Right ventricle myocardium superior (tissue), 1 donor: ENCODE results near the gene HOXA10. TPM values are rescaled to one million over a fixed set of nuclear protein-coding genes. Genes with fewer than 3 reads are reported as not detected.

Source experiments
- ATAC-seq: fragments of 200-7000 bp; cut with Tn5 transposase; one replicate; pipeline ENCODE4 v1.9.1; 2020; ENCODE audit warnings: mild to moderate bottlenecking; ENCODE audit not compliant: poor library complexity
- DNase-seq: peaks from one replicate; pipeline ENCODE4 v3.0.0-alpha.2; 2020
- intact Hi-C: fragments of 100-400 bp; cut with DNase I; formaldehyde crosslinking; loops from one replicate; pipeline ENCODE4 v1.11.2; 2022
- total RNA-seq: library from RNA; stranded (reverse); fragmentation: NEBNext Ultra II Directional; extraction: Animal tissue kit (Norgen Biotek cat#: 25700); gene quantifications from one replicate; pipeline ENCODE4 v1.2.1, GENCODE V29; 2021
- donor health status: DM: no; HTN: yes; CAD: no; lungs with severe emphysema.

HOXA10 gene
- total RNA-seq, 1 donor from 2014 or later: not detected

GRCh38 chr7:27205325-27206280, 31.5 kb upstream of the HOXA10 start:
- ATAC-seq: no peak
- intact Hi-C loops: loop anchor here (10.0 kb wide), 2 partner anchors 379 to 719 kb away; no protein-coding TSS in a partner anchor
- DNase-seq: no peak

DNA sequence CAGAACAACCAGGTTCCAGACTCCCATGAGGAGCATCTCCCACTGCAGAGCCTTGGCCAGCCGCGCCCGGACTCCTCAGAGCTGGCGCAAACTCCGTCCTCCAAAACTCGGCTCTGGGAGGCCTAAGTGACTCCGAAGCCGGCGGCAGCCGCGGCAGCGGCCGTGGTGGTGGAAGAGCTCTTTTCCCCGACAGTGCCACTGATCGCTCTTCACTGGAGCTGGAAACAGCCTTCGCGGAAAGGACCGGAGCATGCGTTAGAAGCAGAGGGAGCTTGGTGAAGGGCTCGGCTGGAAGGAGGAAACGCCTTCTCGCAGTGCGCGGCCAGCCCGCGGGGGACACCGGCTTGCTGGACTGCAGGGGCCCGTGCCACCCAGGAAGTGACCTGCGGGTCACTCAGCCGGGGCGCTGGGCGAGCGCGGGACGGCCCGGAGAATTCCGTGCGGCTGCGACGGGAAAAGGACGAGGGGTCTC, 30.8 kb upstream of the HOXA10 start:
- no peak for ATAC-seq
- no peak for DNase-seq
- intact Hi-C loops: loop anchor here (10.0 kb wide), 2 partner anchors 380 to 720 kb away; no protein-coding TSS in a partner anchor

- DNase-seq (no peak), ATAC-seq (no peak)
- intact Hi-C loops: loop anchor here (10.0 kb wide), 2 partner anchors 381 to 721 kb away; no protein-coding TSS in a partner anchor
These were observed 30.0 kb upstream of the HOXA10 start for GRCh38 chr7:27203964-27204594.

DNA sequence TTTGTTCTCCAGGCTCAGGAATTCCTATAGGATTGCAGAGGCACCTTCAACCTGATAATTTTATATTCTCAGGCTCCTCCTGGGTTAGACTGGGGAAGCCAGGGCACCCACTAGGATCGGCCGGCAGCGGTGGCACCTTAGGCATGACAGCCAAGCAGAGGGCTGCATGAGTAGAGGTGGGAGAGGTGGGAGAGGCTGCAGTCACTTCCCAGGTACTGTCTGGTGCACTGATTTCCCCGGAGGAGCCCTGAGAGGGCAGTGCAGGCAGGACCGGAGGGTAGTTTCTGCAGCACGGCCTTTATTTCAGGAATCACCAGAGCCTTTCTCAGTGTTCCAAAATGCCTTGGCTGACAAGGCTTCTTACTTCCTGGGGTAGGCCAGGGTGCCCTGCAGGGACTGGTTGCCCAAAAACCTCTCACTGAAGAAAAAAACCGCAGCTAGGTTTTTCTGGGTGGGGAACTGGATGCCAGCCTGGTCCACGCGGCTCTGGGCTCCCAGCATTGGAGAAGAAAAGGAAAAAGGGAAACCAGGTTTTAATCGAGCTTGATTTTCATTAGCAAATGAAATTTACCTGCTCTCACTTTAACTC, 29.3 kb upstream of the HOXA10 start:
- DNase-seq: no peak
- ATAC-seq: no peak
- intact Hi-C loops: loop anchor here (10.0 kb wide), 2 partner anchors 381 to 721 kb away; no protein-coding TSS in a partner anchor

- ATAC-seq: no peak
- intact Hi-C loops: loop anchor here (10.0 kb wide), 2 partner anchors 382 to 722 kb away; no protein-coding TSS in a partner anchor
These were observed 28.7 kb upstream of the HOXA10 start for GRCh38 chr7:27202862-27203134.

GRCh38 chr7:27202018-27202861, 28.1 kb upstream of the HOXA10 start:
- intact Hi-C loops: loop anchor here (10.0 kb wide), 2 partner anchors 383 to 723 kb away; no protein-coding TSS in a partner anchor
- ATAC-seq: no peak
- DNase-seq: no peak

More at GRCh38 chr7:27202862-27203134, 28.7 kb upstream of the HOXA10 start:
- DNase-seq: no peak

GRCh38 chr7:27201580-27202017, 27.5 kb upstream of the HOXA10 start:
- intact Hi-C loops: loop anchor here (10.0 kb wide), 2 partner anchors 383 to 723 kb away; no protein-coding TSS in a partner anchor
- ATAC-seq (no peak), DNase-seq (no peak)

- intact Hi-C loops: loop anchor here (10.0 kb wide), 2 partner anchors 384 to 724 kb away; no protein-coding TSS in a partner anchor
- ATAC-seq (peak; percentile 32), DNase-seq (no peak)
These were observed 26.9 kb upstream of the HOXA10 start for GRCh38 chr7:27200761-27201579.

GRCh38 chr7:27199849-27200760, 26.0 kb upstream of the HOXA10 start, which contains the start of gene HOXA13:
Gene HOXA13, minus strand, starts transcription at chr7:27200091. Its CDS starts 14 bp downstream, at chr7:27200077.
- ATAC-seq (peak; percentile 55), DNase-seq (no peak)
- intact Hi-C loops: loop anchor here (10.0 kb wide), 4 partner anchors 385 to 875 kb away; no protein-coding TSS in a partner anchor

DNA sequence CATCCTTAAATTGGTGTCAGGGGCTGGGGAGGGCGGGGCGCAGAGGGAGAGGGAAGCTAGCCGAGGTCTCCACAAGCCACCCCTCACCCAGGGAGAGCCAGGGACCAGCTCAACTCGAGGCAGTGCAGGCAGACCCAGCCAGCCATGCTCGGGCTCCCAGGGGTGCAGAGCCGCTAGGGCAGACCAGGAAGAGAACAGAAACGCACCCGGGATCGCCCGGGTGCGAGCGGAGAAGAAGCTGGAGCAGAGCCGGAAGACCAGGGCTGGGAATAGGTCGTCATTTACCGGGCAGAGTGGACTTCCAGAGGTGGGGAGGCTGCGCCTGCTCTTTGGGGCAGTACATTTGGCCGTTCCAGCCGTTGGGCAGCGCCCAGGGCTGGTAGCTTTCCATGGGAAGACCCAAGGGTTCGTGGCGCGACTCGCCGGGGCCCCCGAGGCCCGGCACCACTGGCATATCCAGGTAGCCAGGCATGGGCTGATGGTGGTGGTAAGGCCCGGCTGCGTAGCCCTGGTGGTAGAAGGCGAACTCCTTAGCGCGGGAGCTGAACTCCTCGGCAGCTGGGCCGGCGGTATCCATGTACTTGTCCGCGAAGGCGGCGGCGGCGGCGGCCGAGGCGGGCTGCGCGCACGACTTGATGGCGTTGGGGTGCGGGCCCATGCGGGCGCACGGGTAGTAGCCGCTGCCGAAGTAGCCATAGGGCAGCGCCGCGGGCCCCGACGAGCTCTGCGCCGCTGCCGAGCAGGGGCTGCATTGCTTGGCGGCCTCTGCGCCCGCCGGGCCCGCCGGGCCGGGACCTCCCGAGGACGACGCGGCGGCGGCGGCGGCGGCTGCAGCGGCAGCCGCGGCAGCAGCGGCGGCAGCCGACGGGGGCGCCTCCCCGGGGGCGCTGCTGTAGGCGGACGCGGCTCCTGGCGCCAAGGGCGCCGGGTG, 25.0 kb upstream of the HOXA10 start:
- intact Hi-C loops: loop anchor here (10.0 kb wide), 2 partner anchors 826 to 876 kb away; no protein-coding TSS in a partner anchor
- ATAC-seq (no peak), DNase-seq (no peak)

DNA sequence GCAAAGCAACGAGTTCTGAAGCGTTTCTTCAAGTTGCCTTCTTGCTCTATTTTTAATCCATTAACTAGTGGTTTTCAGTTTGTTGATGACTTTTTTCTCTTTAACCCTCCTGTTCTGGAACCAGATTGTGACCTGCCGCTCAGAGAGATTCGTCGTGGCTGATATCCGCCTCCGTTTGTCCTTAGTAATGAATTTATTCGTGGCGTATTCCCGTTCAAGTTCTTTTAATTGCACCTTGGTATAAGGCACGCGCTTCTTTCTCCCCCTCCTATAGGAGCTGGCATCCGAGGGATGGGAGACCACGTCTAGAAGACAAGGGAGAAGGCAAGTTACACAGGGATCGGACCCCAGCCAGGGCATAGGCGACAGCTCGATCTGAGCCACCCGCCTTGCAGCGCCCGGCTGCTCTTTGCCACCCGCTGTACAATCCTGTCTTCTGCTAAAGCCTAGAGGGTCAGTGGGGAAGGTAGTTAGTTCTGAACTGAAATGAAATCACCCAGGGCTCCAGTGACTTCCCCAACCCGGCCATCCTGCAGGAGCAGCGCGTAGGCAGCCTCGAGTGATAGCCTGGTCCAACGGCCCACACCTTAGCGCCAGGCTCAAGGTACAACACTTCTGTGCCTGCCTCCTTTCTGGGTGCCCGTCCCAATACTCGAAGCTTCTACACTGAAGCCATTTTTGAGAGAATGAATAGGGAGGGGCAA, 24.2 kb upstream of the HOXA10 start:
- DNase-seq (no peak), ATAC-seq (no peak)
- intact Hi-C loops: loop anchor here (10.0 kb wide), 2 partner anchors 827 to 877 kb away; no protein-coding TSS in a partner anchor

- DNase-seq (no peak), ATAC-seq (no peak)
- intact Hi-C loops: loop anchor here (10.0 kb wide), 2 partner anchors 827 to 877 kb away; no protein-coding TSS in a partner anchor
These were observed 23.3 kb upstream of the HOXA10 start for GRCh38 chr7:27197137-27198042.

DNA sequence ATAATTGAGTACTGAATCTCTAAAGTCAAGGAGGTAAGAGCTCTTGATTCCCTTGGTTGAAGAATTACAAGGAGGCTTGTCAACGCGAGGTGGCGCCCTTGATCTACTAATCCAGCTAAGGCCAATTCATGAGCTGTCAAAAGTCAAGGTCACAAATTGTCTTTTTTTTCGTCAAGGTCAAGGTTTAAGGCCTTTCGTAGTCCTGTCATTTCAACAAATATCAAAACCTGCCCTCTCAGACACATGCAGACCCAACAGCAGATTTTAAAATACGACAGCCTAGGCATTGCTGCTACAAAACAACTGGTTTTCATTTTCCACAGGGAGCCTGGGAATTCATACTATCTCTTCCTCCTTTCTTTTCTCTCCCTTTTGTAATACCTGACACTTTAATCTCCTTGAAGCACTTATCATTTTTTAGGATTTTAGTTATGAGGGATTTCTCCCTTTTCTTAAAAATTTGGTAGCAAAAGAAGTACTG, 22.2 kb upstream of the HOXA10 start:
- peak; percentile 91 for DNase-seq
- intact Hi-C loops: loop anchor here (10.0 kb wide), 2 partner anchors 828 to 878 kb away; no protein-coding TSS in a partner anchor

More for the DNA sequence above, 22.2 kb upstream of the HOXA10 start:
- peak; percentile 53 for ATAC-seq
